HCT116 (cell line): ENCODE data around the gene NAXE. TPM values are rescaled to one million over a fixed set of nuclear protein-coding genes. Genes with fewer than 3 reads are reported as not detected.

Experiments used
- ATAC-seq: fragments of 200-7000 bp; cut with Tn5 transposase; 2 replicates; pipeline ENCODE4 v1.9.1; 2020; ENCODE audit warnings: mild to moderate bottlenecking, moderate library complexity
- BruUV-seq: library from RNA; stranded (reverse); fragments of 400-500 nt; replicated peaks from 2 replicates; lab custom pipeline; 2021; lab: Mats Ljungman, UMichigan
- CTCF ChIA-PET: fragments of 300-600 bp; sonication (Branson Sonifier 250); formaldehyde crosslinking; loops from one replicate; lab custom pipeline; 2021; ENCODE audit warnings: antibody characterized with exemption; lab: Charles Lee
- POLR2A ChIA-PET: fragments of 300-600, 350-600 bp; sonication (Branson Sonifier 250); formaldehyde crosslinking; loops from one replicate; lab custom pipeline; 2021; ENCODE audit warnings: antibody characterized with exemption; lab: Charles Lee
- RAD21 ChIA-PET, 2 experiments: fragments of 300-600 bp; sonication (Branson Sonifier 250); formaldehyde crosslinking; loops; one replicate each; lab custom pipeline; 2023; ENCODE audit warnings: low total read pairs in 2 of 2; ENCODE audit not compliant: uncharacterized antibody in 2 of 2, unreplicated experiment in 2 of 2, low non-redundant PET in 1 of 2; lab: Charles Lee
- DNase-seq: peaks from one replicate; pipeline ENCODE4 v3.0.0-alpha.2; 2010; ENCODE audit warnings: low read depth, low spot score
- H2AFZ ChIP-seq: fragments of 200-600 bp; shearing (Covaris generic), sonication (generic); 2 replicates; pipeline ENCODE4 v1.6.1; 2017; ENCODE audit warnings: low read depth, mixed run types, mixed read lengths, antibody characterized with exemption, low read length; ENCODE audit not compliant: poor library complexity, severe bottlenecking
- H3K27ac ChIP-seq: 2 replicates; pipeline ENCODE4 v1.5.1; 2012; ENCODE audit warnings: low read depth, low read length
- H3K27me3 ChIP-seq: fragments of 200-600 bp; sonication (generic); 2 replicates; pipeline ENCODE4 v1.6.1; 2016; ENCODE audit warnings: mixed run types, low read length, mixed read lengths; ENCODE audit not compliant: insufficient read depth
- H3K36me3 ChIP-seq, 2 experiments: fragments of 200-500 bp in 1 of 2; fragments of 200-600 bp in 1 of 2; sonication (Bioruptor generic) in 1 of 2; sonication (generic) in 1 of 2; 2 replicates each; pipeline versions ENCODE4 v1.5.1 to v1.6.1; 2014 to 2016; ENCODE audit warnings: low read length in 2 of 2, inconsistent platforms in 1 of 2, mixed read lengths in 1 of 2, mixed run types in 1 of 2; ENCODE audit not compliant: insufficient read depth in 2 of 2, control insufficient read depth in 1 of 2
- H3K4me1 ChIP-seq, 2 experiments: fragments of 200-600 bp in 1 of 2; sonication (generic) in 1 of 2; 2 replicates each; pipeline versions ENCODE4 v1.5.1 to v1.6.1; 2012 to 2017; ENCODE audit warnings: low read length in 2 of 2, inconsistent platforms in 1 of 2, mild to moderate bottlenecking in 1 of 2, mixed read lengths in 1 of 2, mixed run types in 1 of 2, moderate library complexity in 1 of 2; ENCODE audit not compliant: insufficient read depth in 2 of 2, control insufficient read depth in 1 of 2
- H3K4me2 ChIP-seq: fragments of 200-600 bp; sonication (generic); 2 replicates; pipeline ENCODE4 v1.6.1; 2017; ENCODE audit warnings: mixed run types, low read length, mixed read lengths
- H3K4me3 ChIP-seq, 2 experiments: fragments of 200-600 bp in 1 of 2; sonication (generic) in 1 of 2; replicated peaks in 1 of 2; 2 replicates each; pipeline ENCODE4 v1.5.1; 2011 to 2016; ENCODE audit warnings: low read length in 2 of 2, control low read depth in 1 of 2, low read depth in 1 of 2, mild to moderate bottlenecking in 1 of 2, mixed read lengths in 1 of 2, mixed run types in 1 of 2
- H3K79me2 ChIP-seq: fragments of 200-600 bp; sonication (generic); 2 replicates; pipeline ENCODE4 v1.6.1; 2017; ENCODE audit warnings: mild to moderate bottlenecking, mixed run types, low read length, moderate library complexity, mixed read lengths; ENCODE audit not compliant: insufficient read depth
- H3K9ac ChIP-seq: fragments of 200-600 bp; sonication (generic); 2 replicates; pipeline ENCODE4 v1.6.1; 2016; ENCODE audit warnings: low read length, mixed read lengths
- H3K9me2 ChIP-seq: fragments of 200-600 bp; sonication (generic), shearing (Covaris generic); 2 replicates; pipeline ENCODE4 v1.6.1; 2017; ENCODE audit warnings: mixed run types, mild to moderate bottlenecking, moderate library complexity; ENCODE audit not compliant: insufficient read depth
- H3K9me3 ChIP-seq, 2 experiments: fragments of 200-500 bp in 1 of 2; fragments of 200-600 bp in 1 of 2; sonication (Bioruptor generic) in 1 of 2; sonication (generic) in 1 of 2; 2 replicates each; pipeline ENCODE4 v1.6.1; 2014 to 2017; ENCODE audit warnings: low read length in 2 of 2, mixed read lengths in 2 of 2, inconsistent platforms in 1 of 2, low read depth in 1 of 2, mild to moderate bottlenecking in 1 of 2, mixed run types in 1 of 2, moderate library complexity in 1 of 2; ENCODE audit not compliant: control insufficient read depth in 1 of 2, insufficient read depth in 1 of 2
- H4K20me1 ChIP-seq: fragments of 200-600 bp; sonication (generic), shearing (Covaris generic); 2 replicates; pipeline ENCODE4 v1.6.1; 2017; ENCODE audit warnings: mixed run types, mild to moderate bottlenecking, moderate library complexity; ENCODE audit not compliant: insufficient read depth
- CEBPB ChIP-seq: IDR thresholded peaks from 2 replicates; pipeline ENCODE4 v1.6.1; 2012; ENCODE audit warnings: low read depth
- EGR1 ChIP-seq: IDR thresholded peaks from 2 replicates; pipeline ENCODE4 v1.6.1; 2012; ENCODE audit warnings: low read depth
- POLR2A ChIP-seq: IDR thresholded peaks from 2 replicates; pipeline ENCODE4 v1.7.0; 2011; ENCODE audit warnings: borderline replicate concordance; ENCODE audit not compliant: insufficient read depth, insufficient read length; ENCODE audit errors: extremely low read depth
- RAD21 ChIP-seq: IDR thresholded peaks from 2 replicates; pipeline ENCODE4 v1.6.1; 2012; ENCODE audit warnings: low read depth, mild to moderate bottlenecking
- SIN3A ChIP-seq: IDR thresholded peaks from 2 replicates; pipeline ENCODE4 v1.6.1; 2012; ENCODE audit warnings: low read depth
- SRF ChIP-seq: IDR thresholded peaks from 2 replicates; pipeline ENCODE4 v1.6.1; 2012; ENCODE audit warnings: low read depth
- ZFX ChIP-seq: fragments of 450-650 bp; IDR thresholded peaks from 2 replicates; pipeline ENCODE4 v1.6.1; 2017
- ZNF274 ChIP-seq: fragments of 200-500 bp; sonication (Bioruptor generic); IDR thresholded peaks from 2 replicates; pipeline ENCODE4 v1.6.1; 2014; ENCODE audit warnings: mild to moderate bottlenecking, low read depth, low read length, inconsistent platforms
- intact Hi-C: fragments of 100-400 bp; cut with micrococcal nuclease; formaldehyde crosslinking; loops from 2 replicates; pipeline ENCODE4 v1.10.0; 2022
- total RNA-seq: library from RNA; stranded (reverse); gene quantifications from one replicate; pipeline ENCODE4 v1.2.1, GENCODE V29; 2021; ENCODE audit not compliant: unreplicated experiment
- TF ChIP-seq, protein P1 (sequence below): IDR thresholded peaks from 2 replicates; pipeline ENCODE4 v1.6.1; 2012
- TF ChIP-seq, protein P2 (sequence below): IDR thresholded peaks from 2 replicates; pipeline ENCODE4 v1.6.1; 2012
- TF ChIP-seq, protein P3 (sequence below): IDR thresholded peaks from 2 replicates; pipeline ENCODE4 v1.6.1; 2011; ENCODE audit warnings: mild to moderate bottlenecking, low read length, moderate library complexity; ENCODE audit not compliant: insufficient replicate concordance; ENCODE audit errors: extremely low read depth

Gene NAXE
- total RNA-seq, 1 experiment from 2014 or later, result 139 TPM

DNA sequence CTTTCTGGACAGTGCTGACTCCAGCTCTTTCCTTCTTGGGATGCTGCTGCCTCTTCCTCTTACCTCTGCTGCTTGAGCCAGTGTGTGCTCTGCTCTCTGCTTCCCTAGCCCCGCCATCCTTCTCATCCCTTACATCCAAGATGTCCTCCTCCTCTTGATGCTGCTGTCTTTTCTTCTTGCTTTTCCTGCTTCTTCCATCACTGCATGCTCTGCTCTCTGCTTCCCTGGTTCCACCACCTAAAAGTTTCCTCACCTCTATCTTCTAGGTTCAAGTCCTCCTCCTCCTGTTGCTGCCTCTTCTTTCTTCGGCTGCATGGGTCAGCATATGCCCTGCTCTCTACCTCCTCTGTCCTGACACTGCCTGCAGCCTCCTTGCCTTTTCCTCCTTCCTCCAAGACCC is 3.4 kb downstream of the NAXE start:
- ChIA-PET CTCF (no interaction called here), RAD21 (no interaction called here)

DNA sequence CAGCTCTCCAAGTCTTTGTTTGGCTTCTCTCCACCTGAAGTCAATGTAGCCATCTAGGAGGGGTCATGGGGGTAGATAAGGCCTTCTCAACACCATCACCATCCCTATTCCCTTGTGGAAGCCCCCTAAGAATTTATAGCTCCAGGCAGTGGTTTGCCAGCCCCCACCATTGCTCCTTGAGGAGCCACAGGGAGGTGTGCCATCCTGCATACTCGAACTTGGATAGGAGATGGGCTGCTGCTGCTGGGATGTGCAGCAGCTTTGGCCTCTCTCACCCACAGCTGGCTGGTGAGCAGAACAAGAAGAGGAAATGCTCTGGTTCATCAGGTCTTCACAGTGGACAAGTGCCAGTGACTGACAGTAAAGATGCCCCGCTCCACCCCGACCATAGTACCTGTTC is 4.8 kb downstream of the NAXE start:
- intact Hi-C loops, result no loop called here
- RAD21 ChIA-PET, result no interaction called here
- DNase-seq (no peak), ATAC-seq (no peak)
- TF ChIP-seq, protein P1, sequence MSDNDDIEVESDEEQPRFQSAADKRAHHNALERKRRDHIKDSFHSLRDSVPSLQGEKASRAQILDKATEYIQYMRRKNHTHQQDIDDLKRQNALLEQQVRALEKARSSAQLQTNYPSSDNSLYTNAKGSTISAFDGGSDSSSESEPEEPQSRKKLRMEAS, result no peak
- TF ChIP-seq CEBPB, result no peak
- no peak for TF ChIP-seq ZFX
- no peak for TF ChIP-seq SRF
- TF ChIP-seq RAD21, result no peak
- no peak for TF ChIP-seq POLR2A
- no peak for TF ChIP-seq EGR1
- TF ChIP-seq, protein P2, sequence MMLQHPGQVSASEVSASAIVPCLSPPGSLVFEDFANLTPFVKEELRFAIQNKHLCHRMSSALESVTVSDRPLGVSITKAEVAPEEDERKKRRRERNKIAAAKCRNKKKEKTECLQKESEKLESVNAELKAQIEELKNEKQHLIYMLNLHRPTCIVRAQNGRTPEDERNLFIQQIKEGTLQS, result no peak
- TF ChIP-seq, protein P3, sequence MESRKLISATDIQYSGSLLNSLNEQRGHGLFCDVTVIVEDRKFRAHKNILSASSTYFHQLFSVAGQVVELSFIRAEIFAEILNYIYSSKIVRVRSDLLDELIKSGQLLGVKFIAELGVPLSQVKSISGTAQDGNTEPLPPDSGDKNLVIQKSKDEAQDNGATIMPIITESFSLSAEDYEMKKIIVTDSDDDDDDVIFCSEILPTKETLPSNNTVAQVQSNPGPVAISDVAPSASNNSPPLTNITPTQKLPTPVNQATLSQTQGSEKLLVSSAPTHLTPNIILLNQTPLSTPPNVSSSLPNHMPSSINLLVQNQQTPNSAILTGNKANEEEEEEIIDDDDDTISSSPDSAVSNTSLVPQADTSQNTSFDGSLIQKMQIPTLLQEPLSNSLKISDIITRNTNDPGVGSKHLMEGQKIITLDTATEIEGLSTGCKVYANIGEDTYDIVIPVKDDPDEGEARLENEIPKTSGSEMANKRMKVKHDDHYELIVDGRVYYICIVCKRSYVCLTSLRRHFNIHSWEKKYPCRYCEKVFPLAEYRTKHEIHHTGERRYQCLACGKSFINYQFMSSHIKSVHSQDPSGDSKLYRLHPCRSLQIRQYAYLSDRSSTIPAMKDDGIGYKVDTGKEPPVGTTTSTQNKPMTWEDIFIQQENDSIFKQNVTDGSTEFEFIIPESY, result no peak
- TF ChIP-seq SIN3A, result no peak
- POLR2A ChIA-PET, result interaction anchor here (1.2 kb wide), 1 partner anchor 138 kb away, joined by 4 read pairs; no protein-coding TSS in a partner anchor
- Histone ChIP-seq H4K20me1 (no peaks in the 10 kb centered on the region), H3K4me2 (no peak overlapping the region), H3K27me3 (no peaks in the 10 kb centered on the region), H3K4me1 (peaks cover 11 to 19% of the 10 kb centered on the region in 2 experiments), H3K27ac (no peak overlapping the region), H3K36me3 (peaks cover 29 to 61% of the 10 kb centered on the region in 2 experiments; a peak in 3 of 4 replicates), H3K9me3 (no peaks in the 10 kb centered on the region), H3K9me2 (no peaks in the 10 kb centered on the region), H3K79me2 (peaks cover 66% of the 10 kb centered on the region), H2AFZ (no peak overlapping the region), H3K9ac (no peak overlapping the region), H3K4me3 (no peak overlapping the region)
- CTCF ChIA-PET, result no interaction called here
- no TSS peak for BruUV-seq

More for the DNA sequence above, 3.4 kb downstream of the NAXE start:
- peaks cover 8 to 24% of the 10 kb centered on the region in 2 experiments; a peak in 3 of 4 replicates for H3K4me1 ChIP-seq
- H3K4me2 ChIP-seq, result no peak overlapping the region
- POLR2A ChIA-PET, result no interaction called here
- no peak for DNase-seq
- H3K27me3 ChIP-seq, result no peaks in the 10 kb centered on the region
- no peak overlapping the region for H3K4me3 ChIP-seq
- H2AFZ ChIP-seq, result no peak overlapping the region
- intact Hi-C loops, result no loop called here
- peaks cover 52% of the 10 kb centered on the region for H3K79me2 ChIP-seq
- TSS peak; percentile 26 for BruUV-seq
- no peak for ATAC-seq
- H3K9me2 ChIP-seq, result no peaks in the 10 kb centered on the region
- peaks cover 29 to 61% of the 10 kb centered on the region in 2 experiments; a peak in 3 of 4 replicates for H3K36me3 ChIP-seq
- no peak overlapping the region; the same call in 1 of the 2 replicates for H3K27ac ChIP-seq
- TF ChIP-seq CEBPB (no peak), ZNF274 (no peak)
- no peak overlapping the region for H3K9ac ChIP-seq
- no peaks in the 10 kb centered on the region for H3K9me3 ChIP-seq
- H4K20me1 ChIP-seq, result no peaks in the 10 kb centered on the region
